Coronary artery (tissue), 2 donors: ENCODE data around the gene SMC1A.

Source experiments
- DNase-seq: peaks from one replicate; pipeline ENCODE4 v3.0.0-alpha.2; 2017; ENCODE audit warnings: low spot score
- H3K27ac ChIP-seq, 2 donors: fragments of 200-600 bp; sonication (generic); one replicate each; pipeline ENCODE4 v1.5.1; 2016 to 2019
- H3K4me3 ChIP-seq: fragments of 200-600 bp; sonication (generic); 2 replicates; pipeline ENCODE4 v1.5.1; 2016; ENCODE audit warnings: mild to moderate bottlenecking, moderate library complexity
- TF ChIP-seq, protein P1 (sequence below): fragments of 200-600 bp; sonication (generic); IDR thresholded peaks from one replicate; pipeline ENCODE4 v1.5.1; 2019; ENCODE audit warnings: antibody characterized with exemption

Gene SMC1A

DNA sequence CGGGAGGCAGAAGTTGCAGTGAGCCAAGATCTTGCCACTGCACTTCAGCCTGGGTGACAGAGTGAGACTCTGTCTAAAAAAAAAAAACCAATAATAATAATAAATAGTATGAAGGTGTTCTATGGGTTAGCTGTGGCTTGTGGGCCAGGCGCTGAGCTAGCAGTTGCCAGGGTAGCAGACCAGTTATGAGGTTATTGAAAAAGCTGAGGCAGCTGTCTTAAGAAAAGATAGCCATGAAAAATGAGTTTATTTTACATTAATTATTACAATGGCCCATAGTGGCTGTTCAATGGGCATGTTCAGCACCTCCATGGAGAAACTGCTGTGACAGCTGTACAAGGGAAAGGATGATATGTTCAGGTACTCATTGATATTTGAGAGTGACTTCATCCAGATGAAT lies 25.0 kb upstream of the SMC1A start:
- DNase-seq: no peak
- Histone ChIP-seq H3K27ac (no peak overlapping the region), H3K4me3 (no peak overlapping the region)
- TF ChIP-seq, protein P1, sequence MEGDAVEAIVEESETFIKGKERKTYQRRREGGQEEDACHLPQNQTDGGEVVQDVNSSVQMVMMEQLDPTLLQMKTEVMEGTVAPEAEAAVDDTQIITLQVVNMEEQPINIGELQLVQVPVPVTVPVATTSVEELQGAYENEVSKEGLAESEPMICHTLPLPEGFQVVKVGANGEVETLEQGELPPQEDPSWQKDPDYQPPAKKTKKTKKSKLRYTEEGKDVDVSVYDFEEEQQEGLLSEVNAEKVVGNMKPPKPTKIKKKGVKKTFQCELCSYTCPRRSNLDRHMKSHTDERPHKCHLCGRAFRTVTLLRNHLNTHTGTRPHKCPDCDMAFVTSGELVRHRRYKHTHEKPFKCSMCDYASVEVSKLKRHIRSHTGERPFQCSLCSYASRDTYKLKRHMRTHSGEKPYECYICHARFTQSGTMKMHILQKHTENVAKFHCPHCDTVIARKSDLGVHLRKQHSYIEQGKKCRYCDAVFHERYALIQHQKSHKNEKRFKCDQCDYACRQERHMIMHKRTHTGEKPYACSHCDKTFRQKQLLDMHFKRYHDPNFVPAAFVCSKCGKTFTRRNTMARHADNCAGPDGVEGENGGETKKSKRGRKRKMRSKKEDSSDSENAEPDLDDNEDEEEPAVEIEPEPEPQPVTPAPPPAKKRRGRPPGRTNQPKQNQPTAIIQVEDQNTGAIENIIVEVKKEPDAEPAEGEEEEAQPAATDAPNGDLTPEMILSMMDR: no peak

DNA sequence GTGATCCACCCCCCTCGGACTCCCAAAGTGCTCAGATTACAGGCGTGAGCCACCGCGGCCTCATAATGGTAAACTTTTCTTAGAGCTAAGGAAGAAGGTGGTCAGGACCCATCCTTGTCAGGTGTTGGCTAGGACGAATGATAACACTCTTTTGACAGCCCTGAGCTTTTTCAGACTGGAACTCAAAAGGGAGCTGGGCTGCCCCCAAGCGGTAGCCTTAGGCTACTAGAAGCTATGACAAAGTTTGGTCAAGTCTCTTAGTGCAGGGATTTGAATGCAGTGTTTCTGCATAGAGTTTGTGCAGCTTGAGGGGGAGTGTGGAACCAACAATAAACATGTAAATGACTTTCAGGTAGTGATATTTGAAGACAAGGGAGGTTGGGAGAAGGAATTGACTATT lies 23.5 kb upstream of the SMC1A start:
- DNase-seq: no peak
- no peak overlapping the region for H3K4me3 ChIP-seq
- no peak overlapping the region for H3K27ac ChIP-seq
- TF ChIP-seq, protein P1: no peak

DNA sequence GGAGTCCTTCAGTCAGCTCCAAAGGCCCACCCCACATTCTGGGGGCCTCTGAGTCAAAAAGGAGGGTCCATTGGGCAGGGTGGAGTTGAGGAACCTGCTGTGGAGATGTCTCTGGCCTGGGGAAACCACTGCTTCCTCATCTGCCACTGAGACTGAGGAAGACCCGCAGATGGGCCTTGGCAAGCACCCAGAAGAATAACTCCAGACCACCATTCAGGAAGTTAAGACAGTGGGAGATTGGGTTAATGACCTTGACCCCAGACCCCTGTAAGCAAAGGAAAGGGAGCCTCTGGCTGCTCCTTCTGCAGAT lies 19.8 kb upstream of the SMC1A start:
- DNase-seq: no peak
- Histone ChIP-seq H3K27ac (peak overlapping the region in 1 of 2 donors; percentile 77), H3K4me3 (peak overlapping the region; percentile 68)
- TF ChIP-seq, protein P1: no peak

DNA sequence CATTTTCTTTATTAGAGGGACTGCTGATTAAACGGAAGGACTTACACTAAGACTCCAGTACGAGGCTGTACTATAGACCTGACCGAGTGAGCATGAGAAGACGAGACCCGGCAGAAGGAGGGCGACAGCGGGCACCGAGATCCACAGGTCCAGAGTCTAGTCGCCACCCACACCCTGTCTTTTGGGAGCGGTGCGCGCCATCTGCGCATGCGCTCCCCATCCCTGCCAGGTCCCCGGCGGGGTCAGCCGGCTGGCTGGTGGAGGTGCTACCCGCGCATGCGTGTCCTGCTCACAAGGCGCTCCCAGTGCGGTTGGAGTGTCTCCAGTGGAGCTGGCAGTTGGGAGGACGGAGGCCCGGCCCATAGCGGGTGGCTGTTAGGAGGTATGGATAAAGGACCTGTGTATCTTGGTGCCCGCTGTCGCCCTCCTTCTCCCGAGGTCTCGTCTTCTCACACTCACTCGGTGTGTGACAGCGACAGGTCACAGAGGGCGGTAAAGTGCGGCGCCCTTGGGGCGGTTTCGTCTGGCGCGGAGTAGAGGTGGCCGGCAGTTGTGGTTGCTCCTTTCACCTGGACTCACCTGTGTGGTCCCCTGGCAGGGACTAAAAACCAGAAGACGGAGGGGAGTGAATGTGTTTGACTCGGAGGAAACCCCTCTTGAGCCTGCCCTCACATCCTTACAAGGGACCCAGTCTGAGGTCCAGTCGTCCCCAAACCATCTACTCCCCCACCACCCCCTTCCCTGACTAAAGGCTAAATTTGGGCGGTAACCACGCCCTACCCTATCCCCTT lies 19.3 kb upstream of the SMC1A start:
- Histone ChIP-seq H3K4me3 (peak overlapping the region; percentile 68), H3K27ac (peak overlapping the region in 1 of 2 donors; percentile 77)
- peak; percentile 79 for DNase-seq
- TF ChIP-seq, protein P1: no peak

DNA sequence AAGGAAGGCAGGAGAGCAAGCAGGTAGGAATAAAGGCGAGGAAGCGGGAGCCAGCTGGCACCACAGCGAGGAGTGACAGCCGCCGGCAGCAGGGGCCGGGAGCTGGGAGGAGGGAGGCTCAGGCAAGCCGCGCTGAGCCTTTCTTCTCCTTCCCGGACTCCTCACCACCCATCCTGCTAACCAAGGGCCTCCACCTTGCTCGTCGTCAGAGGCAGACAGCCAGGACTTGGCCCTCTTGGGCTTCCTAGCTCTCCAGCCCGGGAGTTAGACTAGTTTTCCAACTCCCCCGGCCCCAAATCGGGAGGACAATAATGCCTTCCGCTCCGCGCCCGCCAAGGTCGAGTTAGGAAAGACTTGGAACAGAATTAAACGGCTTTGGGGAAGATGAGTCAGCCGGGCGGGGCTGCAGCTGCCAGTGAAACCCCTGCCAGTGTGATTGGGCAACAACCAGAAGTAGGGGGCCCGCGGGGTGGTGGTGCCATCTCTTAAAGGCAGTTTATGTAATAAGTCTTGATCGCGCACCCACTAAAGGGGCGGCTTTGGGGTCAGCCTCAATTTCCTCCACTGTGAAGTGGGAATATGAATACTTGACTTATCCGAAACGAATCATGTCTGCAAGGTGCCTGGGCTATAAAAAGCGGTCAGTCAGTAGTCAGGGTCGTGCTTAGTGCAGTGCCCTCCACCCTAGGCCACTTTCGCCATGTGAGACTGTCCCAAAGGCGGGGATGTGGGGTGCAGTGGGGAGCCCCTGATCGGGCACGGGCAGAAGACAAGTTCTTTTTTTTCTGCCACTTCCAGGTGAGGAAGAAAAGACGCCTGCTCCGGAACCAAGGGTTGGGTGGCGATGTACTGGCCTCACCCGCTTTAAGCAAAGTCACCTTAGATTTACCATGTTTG lies 18.4 kb upstream of the SMC1A start:
- Histone ChIP-seq H3K4me3 (peak overlapping the region; percentile 68), H3K27ac (peak overlapping the region; percentile 43 to 77)
- TF ChIP-seq, protein P1: no peak
- peak; percentile 83 for DNase-seq

DNA sequence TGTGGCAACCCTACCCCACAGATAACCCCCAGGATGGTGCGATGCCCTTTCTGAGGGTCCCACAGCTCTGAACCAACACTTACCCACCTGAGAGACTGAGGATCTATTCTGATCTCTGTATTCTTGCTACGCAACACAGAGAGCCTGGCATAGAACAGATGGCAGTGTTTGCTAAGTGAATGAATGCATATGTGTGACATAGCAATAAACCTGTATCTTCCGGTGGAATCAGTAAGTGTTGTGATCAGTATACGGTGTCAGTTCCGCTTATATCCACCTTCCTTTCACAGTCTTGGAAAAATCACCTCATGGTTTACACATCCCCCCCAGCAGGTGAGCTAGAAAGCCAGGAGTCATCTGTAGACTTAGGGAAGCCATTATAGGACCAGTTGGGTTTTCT lies 17.6 kb upstream of the SMC1A start:
- H3K4me3 ChIP-seq: peak overlapping the region; percentile 68
- H3K27ac ChIP-seq: peak overlapping the region in 1 of 2 donors; percentile 77

More for the DNA sequence above, 17.6 kb upstream of the SMC1A start:
- DNase-seq: no peak
- TF ChIP-seq, protein P1: no peak
